MM.1S (cell line): ENCODE data around the gene PLCH2.

Source experiments
- DNase-seq: peaks from one replicate; pipeline ENCODE4 v3.0.0-alpha.2; 2015
- H2AFZ ChIP-seq: fragments of 300-600 bp; sonication (generic); 2 replicates; pipeline ENCODE4 v1.6.0; 2016; ENCODE audit warnings: antibody characterized with exemption, low read length
- H3F3A ChIP-seq: fragments of 300-600 bp; sonication (generic); 2 replicates; pipeline ENCODE4 v1.6.1; 2016; ENCODE audit warnings: mild to moderate bottlenecking, antibody characterized with exemption, low read length, moderate library complexity, mixed read lengths; ENCODE audit not compliant: insufficient read depth
- H3K27ac ChIP-seq: fragments of 300-600 bp; sonication (generic); 2 replicates; pipeline ENCODE4 v1.5.1; 2016; ENCODE audit warnings: mild to moderate bottlenecking, low read length
- H3K27me3 ChIP-seq: fragments of 300-600 bp; sonication (generic); replicated peaks from 2 replicates; pipeline ENCODE4 v1.6.0; 2016; ENCODE audit warnings: low read length; ENCODE audit not compliant: insufficient read depth
- H3K36me3 ChIP-seq: fragments of 300-600 bp; sonication (generic); replicated peaks from 2 replicates; pipeline ENCODE4 v1.6.1; 2016; ENCODE audit warnings: mild to moderate bottlenecking, low read length, mixed read lengths; ENCODE audit not compliant: insufficient read depth
- H3K4me1 ChIP-seq: fragments of 300-600 bp; sonication (generic); 2 replicates; pipeline ENCODE4 v1.6.1; 2016; ENCODE audit warnings: low read length, mixed read lengths
- H3K4me2 ChIP-seq: fragments of 300-600 bp; sonication (generic); 2 replicates; pipeline ENCODE4 v1.6.0; 2016; ENCODE audit warnings: low read depth, low read length
- H3K4me3 ChIP-seq: fragments of 300-600 bp; sonication (generic); 2 replicates; pipeline ENCODE4 v1.5.1; 2016; ENCODE audit warnings: low read length, mixed read lengths
- H3K79me2 ChIP-seq: fragments of 300-600 bp; sonication (generic); 2 replicates; pipeline ENCODE4 v1.6.1; 2016; ENCODE audit warnings: mixed run types, low read length, mixed read lengths
- H3K9ac ChIP-seq: fragments of 300-600 bp; sonication (generic); 2 replicates; pipeline ENCODE4 v1.6.1; 2016; ENCODE audit warnings: low read length, mixed read lengths
- H3K9me2 ChIP-seq: fragments of 300-600 bp; sonication (generic); replicated peaks from 2 replicates; pipeline ENCODE4 v1.6.1; 2016; ENCODE audit warnings: mild to moderate bottlenecking, low read length, mixed read lengths; ENCODE audit not compliant: insufficient read depth
- H3K9me3 ChIP-seq: fragments of 300-600 bp; sonication (generic); replicated peaks from 2 replicates; pipeline ENCODE4 v1.6.1; 2016; ENCODE audit warnings: mild to moderate bottlenecking, low read length, mixed read lengths; ENCODE audit not compliant: insufficient read depth
- H4K20me1 ChIP-seq: fragments of 300-600 bp; sonication (generic); 2 replicates; pipeline ENCODE4 v1.6.1; 2016; ENCODE audit warnings: mild to moderate bottlenecking, low read length, moderate library complexity, mixed read lengths; ENCODE audit not compliant: insufficient read depth
- CTCF ChIP-seq: fragments of 300-600 bp; sonication (generic); IDR thresholded peaks from 2 replicates; pipeline ENCODE4 v1.5.1; 2016; ENCODE audit warnings: antibody characterized with exemption, low read length, mixed read lengths
- EZH2 ChIP-seq: fragments of 300-600 bp; sonication (generic); optimal IDR thresholded peaks from 2 replicates; pipeline ENCODE3; 2017; ENCODE audit warnings: low read depth, mild to moderate bottlenecking, antibody characterized with exemption, low read length, mixed read lengths
- EZH2phosphoT487 ChIP-seq: fragments of 300-600 bp; sonication (generic); IDR thresholded peaks from 2 replicates; pipeline ENCODE4 v1.6.1; 2018; ENCODE audit warnings: antibody characterized with exemption, low read length

The PLCH2 gene

DNA sequence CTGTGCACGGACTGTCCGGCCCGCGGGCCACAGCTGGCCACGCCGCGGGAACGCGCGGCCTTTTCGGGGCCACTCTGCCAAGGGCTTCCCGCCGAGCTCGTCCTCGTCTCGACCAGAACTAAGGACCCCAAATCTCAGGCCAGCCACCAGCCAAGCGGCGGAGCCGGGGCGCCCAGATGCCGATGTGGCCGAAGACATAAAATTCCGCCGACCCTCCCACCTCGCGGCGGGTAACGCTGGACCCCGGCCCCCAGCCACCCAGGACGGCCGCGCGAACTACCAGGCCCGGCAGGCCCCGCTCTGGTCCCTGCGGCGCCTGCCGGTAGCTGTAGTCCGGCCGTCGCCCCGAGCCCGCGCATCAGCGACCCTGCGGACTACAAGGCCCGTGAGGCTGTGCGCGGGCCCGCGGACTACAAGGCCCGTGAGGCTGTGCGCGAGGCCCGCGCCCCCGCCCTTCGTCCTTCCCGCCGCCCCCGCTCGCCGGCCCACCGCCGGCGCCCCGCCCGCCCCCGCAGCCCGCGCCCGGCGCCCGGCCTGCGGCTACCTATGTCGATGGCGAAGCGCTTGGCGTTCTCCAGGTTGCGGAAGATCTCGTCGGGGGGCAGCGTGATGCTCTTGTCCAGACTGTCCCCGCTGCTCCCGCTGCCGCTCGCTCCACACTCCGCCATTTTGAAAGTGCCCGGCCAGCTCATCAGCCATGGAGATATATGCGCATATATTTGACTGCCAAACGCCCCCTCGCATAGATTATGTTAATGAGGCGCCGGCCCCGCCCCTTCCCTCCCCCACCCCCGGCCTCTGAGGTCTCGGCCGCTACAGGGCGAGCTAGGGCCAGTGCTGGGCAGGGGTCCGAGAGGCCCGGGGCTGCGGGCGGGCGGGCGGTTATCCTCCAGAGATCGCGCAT lies 50.1 kb downstream of the PLCH2 start, which contains the start of gene PANK4:
Gene PANK4, minus strand, starts transcription at position 677 of the 904 bp plus-strand sequence. Its CDS starts 9 bp downstream, at position 668.
- Histone ChIP-seq H4K20me1 (peaks cover 24% of the 10 kb centered on the region; the same call in 1 of the 2 replicates), H3K36me3 (no peaks in the 10 kb centered on the region; the same call in 1 of the 2 replicates), H3K9me2 (no peaks in the 10 kb centered on the region), H3K4me2 (peak within 1 kb of the TSS; percentile 95), H3F3A (no peaks in the 10 kb centered on the region), H3K4me3 (peak within 1 kb of the TSS; percentile 92), H3K79me2 (peaks cover 49% of the 10 kb centered on the region), H2AFZ (peak within 1 kb of the TSS; percentile 43; the same call in 1 of the 2 replicates), H3K27me3 (peaks cover 38% of the 10 kb centered on the region), H3K9ac (peak within 1 kb of the TSS; percentile 78), H3K4me1 (peaks cover 13% of the 10 kb centered on the region), H3K27ac (no peak within 1 kb of the TSS), H3K9me3 (no peaks in the 10 kb centered on the region)
- DNase-seq = peak; percentile 96
- TF ChIP-seq EZH2 (no peak), EZH2phosphoT487 (no peak)

DNA sequence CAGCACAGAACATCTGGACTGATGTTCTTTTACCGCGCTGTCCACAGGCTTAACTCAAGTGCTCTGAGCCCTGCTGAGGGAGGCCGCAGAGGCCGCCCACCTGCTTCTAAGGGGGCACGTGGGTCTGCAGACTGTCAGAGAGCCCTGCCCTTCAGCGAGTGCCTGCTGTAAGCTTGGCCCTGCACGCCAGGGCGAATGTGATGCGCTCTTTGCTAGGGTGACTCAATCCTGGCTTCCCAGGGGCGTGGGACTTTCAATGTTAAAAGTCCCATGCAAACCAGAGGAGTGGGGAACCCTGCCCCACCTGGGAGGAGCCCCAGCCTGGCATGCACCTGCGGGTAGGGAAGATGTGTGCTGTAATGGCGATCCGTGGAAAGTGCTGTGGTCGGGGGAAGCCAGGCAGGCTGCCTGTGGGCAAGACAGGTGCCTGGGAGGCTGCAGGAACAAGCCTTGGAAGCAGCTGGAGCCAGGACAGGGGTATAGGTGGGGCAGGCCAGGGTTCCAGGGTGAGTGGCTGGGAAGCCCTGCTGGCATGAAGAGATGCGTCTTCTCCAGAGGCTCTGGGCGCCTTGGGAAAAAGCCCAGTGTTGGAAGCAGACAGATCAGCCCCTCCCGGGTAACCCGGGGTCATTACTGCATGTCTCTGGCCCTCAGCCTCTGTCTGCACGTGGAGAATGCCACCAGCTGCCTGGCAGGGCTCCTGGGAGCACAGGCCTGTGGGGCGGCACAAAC lies 50.9 kb downstream of the PLCH2 start:
- H3K27me3 ChIP-seq = peaks cover 46% of the 10 kb centered on the region
- peak overlapping the region; percentile 51 for H3K4me3 ChIP-seq
- TF ChIP-seq EZH2phosphoT487 (no peak), CTCF (no peak), EZH2 (no peak)
- H3K27ac ChIP-seq = no peak overlapping the region
- peak overlapping the region; percentile 43; the same call in 1 of the 2 replicates for H2AFZ ChIP-seq
- no peaks in the 10 kb centered on the region for H3K9me3 ChIP-seq
- H3K79me2 ChIP-seq = peaks cover 40% of the 10 kb centered on the region
- peaks cover 13% of the 10 kb centered on the region for H3K4me1 ChIP-seq
- H4K20me1 ChIP-seq = peaks cover 23% of the 10 kb centered on the region; the same call in 1 of the 2 replicates
- H3K9ac ChIP-seq = no peak overlapping the region
- DNase-seq = no peak
- no peaks in the 10 kb centered on the region for H3F3A ChIP-seq
- peak overlapping the region; percentile 61 for H3K4me2 ChIP-seq
- no peaks in the 10 kb centered on the region for H3K36me3 ChIP-seq
- H3K9me2 ChIP-seq = no peaks in the 10 kb centered on the region

GRCh38 chr1:2527556-2527860 lies 51.4 kb downstream of the PLCH2 start:
- no peak overlapping the region for H3K9ac ChIP-seq
- no peak overlapping the region for H3K4me2 ChIP-seq
- H4K20me1 ChIP-seq = peaks cover 19% of the 10 kb centered on the region; the same call in 1 of the 2 replicates

More at GRCh38 chr1:2527556-2527860, 51.4 kb downstream of the PLCH2 start:
- no peaks in the 10 kb centered on the region for H3F3A ChIP-seq
- no peak for DNase-seq
- peaks cover 35% of the 10 kb centered on the region for H3K79me2 ChIP-seq
- H3K36me3 ChIP-seq = no peaks in the 10 kb centered on the region
- H2AFZ ChIP-seq = no peak overlapping the region
- no peak overlapping the region for H3K4me3 ChIP-seq
- H3K27ac ChIP-seq = no peak overlapping the region
- H3K4me1 ChIP-seq = peaks cover 13% of the 10 kb centered on the region
- H3K27me3 ChIP-seq = peaks cover 51% of the 10 kb centered on the region
- H3K9me3 ChIP-seq = no peaks in the 10 kb centered on the region
- no peaks in the 10 kb centered on the region for H3K9me2 ChIP-seq
- TF ChIP-seq EZH2phosphoT487 (no peak), CTCF (no peak), EZH2 (no peak)
